ENCODE data around the gene MRPL12. TPM values are rescaled to one million over a fixed set of nuclear protein-coding genes. Genes with fewer than 3 reads are reported as not detected.

MRPL12 gene
- total and polyA plus RNA-seq, 9 donors = 10.2 to 65.8 (median 57.5) TPM

DNA sequence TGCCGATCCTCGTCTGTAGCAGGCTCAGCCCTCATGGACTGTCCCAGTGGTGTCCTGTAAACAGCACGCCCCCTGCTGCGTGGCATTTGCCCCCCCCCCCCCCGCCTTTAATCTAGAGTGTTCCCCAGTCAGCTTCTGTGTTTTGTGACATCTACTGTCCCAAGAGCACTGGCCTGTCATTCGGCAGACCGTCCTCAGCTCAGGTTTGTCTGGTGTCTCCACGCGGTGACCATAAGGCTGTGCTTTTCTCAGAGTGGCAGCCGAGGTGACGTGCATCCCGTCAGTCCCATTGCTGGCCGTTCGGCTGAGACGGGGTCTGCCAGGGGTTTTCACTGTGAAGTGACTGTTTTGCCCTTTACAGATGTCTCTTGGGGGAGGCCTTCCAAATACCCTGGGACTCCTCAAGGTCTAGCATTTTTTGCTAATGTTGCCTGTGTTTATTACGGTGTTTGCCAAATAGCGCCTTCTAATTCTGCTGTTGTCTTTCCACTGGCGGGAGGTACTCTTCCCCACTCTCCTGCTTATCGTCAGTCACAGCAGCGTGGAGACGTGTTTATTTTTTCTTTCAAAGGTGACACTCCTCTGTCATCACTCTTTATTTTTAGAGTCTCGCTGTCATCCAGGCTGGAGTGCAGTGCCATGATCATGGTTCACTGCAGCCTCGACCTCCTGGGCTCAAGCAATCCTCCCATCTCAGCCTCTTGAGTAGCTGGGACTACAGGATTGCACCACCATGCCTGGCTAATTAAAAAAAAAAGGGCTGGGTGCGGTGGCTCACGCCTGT is 5.7 kb upstream of the MRPL12 start:
- Histone ChIP-seq H3K27me3 (ENCODE audit: control insufficient read depth, insufficient read depth, low read length) (no peaks in the 10 kb centered on the region), H3K9me3 (replicated peaks; ENCODE audit: control insufficient read depth, low read depth, low read length) (no peaks in the 10 kb centered on the region), H3K4me1 (ENCODE audit: control insufficient read depth, insufficient read depth, low read length) (peaks cover 16% of the 10 kb centered on the region), H3K36me3 (ENCODE audit: control insufficient read depth, insufficient read depth, low read length) (peaks cover 83% of the 10 kb centered on the region), H3K4me3 (ENCODE audit: low read length) (no peak overlapping the region), H3K27ac (ENCODE audit: low read length) (no peak overlapping the region)
- 81% methylated on average over 21 of the region's 25 CpGs for WGBS (ENCODE audit: insufficient coverage)
- no peak for DNase-seq

DNA sequence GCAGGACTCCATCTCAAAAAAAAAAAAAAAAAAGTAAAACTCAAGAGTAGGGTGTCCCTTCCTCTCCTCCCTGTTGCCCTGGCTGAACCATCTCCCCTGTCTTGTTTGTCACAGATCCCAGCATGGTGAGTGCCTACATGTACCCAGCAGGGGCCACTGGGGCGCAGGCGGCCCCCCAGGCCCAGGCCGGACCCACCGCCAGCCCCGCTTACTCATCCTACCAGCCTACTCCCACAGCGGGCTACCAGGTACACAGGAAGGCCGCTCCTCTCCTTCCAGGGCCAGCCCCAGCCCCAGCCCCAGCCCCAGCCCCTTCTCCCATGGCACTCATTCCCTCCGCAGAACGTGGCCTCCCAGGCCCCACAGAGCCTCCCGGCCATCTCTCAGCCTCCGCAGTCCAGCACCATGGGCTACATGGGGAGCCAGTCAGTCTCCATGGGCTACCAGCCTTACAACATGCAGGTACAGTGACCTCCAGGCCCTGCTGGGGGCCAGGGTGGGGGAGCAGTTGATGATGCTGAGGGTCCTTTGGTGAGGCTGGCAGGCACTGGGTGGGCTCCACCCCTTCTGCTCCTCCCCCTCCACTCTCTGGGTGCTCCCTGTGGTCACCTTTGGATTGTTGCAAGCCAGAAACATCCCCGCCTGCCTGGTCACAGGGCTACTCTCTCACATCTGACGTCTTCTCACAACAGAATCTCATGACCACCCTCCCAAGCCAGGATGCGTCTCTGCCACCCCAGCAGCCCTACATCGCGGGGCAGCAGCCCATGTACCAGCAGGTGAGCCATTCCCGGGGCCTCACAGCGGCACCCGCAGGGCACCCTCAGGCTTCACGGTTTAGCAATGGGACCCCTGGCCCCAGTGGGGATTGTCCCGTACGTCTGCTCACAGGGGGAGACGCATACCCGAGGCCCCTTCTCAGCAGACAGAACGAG is 2.5 kb upstream of the MRPL12 start:
- Histone ChIP-seq H3K36me3 (ENCODE audit: control insufficient read depth, insufficient read depth, low read length) (peaks cover 62% of the 10 kb centered on the region), H3K4me1 (ENCODE audit: control insufficient read depth, insufficient read depth, low read length) (peaks cover 26% of the 10 kb centered on the region), H3K4me3 (ENCODE audit: low read length) (no peak overlapping the region), H3K9me3 (replicated peaks; ENCODE audit: control insufficient read depth, low read depth, low read length) (no peaks in the 10 kb centered on the region), H3K27ac (ENCODE audit: low read length) (no peak overlapping the region), H3K27me3 (ENCODE audit: control insufficient read depth, insufficient read depth, low read length) (no peaks in the 10 kb centered on the region)
- DNase-seq = no peak
- 80% methylated on average over 18 of the region's 25 CpGs for WGBS (ENCODE audit: insufficient coverage)

- peaks cover 26% of the 10 kb centered on the region for H3K4me1 ChIP-seq (ENCODE audit: control insufficient read depth, insufficient read depth, low read length)
- peaks cover 62% of the 10 kb centered on the region for H3K36me3 ChIP-seq (ENCODE audit: control insufficient read depth, insufficient read depth, low read length)
- no peak overlapping the region for H3K27ac ChIP-seq (ENCODE audit: low read length)
- peak overlapping the region; percentile 82 for H3K4me3 ChIP-seq (ENCODE audit: low read length)
- no peak for DNase-seq
- WGBS (ENCODE audit: insufficient coverage) = 70% methylated on average over 16 of the region's 23 CpGs
- no peaks in the 10 kb centered on the region for H3K27me3 ChIP-seq (ENCODE audit: control insufficient read depth, insufficient read depth, low read length)
- no peaks in the 10 kb centered on the region for H3K9me3 ChIP-seq (replicated peaks; ENCODE audit: control insufficient read depth, low read depth, low read length)
Measured at GRCh38 chr17:81701288-81702071, 1.7 kb upstream of the MRPL12 start.

DNA sequence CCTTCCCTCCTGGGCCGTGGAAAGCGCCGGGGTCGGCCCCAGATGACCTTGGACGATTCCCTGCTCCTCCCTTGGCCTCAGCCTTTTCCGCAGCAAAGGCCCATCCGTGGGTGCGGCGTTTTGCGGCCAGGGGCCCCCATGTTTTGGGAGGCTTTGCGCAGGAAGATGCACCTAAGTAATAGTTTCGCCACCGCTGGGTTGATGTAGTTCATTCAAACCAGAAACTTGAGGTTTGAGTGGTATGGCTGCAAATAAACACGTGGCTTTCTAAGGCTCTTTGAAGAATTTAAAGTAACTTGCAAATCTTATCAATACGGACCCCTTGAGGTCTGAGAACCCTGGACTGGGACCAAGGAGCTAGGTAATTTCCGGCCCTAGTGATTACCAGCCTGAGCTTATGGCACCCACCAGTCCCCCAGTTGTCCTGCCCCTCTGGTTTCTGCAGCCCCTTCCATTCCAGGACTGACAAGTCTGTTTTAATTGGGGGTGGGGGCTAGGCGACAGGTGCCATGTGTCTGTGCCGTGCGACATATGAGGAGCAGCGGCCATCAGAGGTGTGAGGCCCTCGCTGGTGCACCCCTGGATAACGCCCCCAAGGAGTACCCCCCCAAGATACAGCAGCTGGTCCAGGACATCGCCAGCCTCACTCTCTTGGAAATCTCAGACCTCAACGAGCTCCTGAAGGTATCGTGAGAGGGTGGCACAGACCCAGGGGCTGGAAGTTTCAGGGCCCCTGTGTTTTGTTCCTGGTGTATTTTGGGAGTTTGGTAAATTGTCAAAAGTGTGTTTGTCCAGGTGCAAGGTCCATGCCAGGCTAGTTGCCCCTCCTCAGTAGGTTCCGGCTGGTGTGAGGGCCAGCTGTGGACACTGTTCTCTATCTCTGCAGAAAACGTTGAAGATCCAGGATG is 834 bp downstream of the MRPL12 start:
- Histone ChIP-seq H3K27me3 (ENCODE audit: control insufficient read depth, insufficient read depth, low read length) (no peaks in the 10 kb centered on the region), H3K4me3 (ENCODE audit: low read length) (peak overlapping the region; percentile 82), H3K36me3 (ENCODE audit: control insufficient read depth, insufficient read depth, low read length) (peaks cover 62% of the 10 kb centered on the region), H3K9me3 (replicated peaks; ENCODE audit: control insufficient read depth, low read depth, low read length) (no peaks in the 10 kb centered on the region), H3K4me1 (ENCODE audit: control insufficient read depth, insufficient read depth, low read length) (peaks cover 31% of the 10 kb centered on the region), H3K27ac (ENCODE audit: low read length) (peak overlapping the region; percentile 22)
- 31% methylated on average over 22 of the region's 27 CpGs for WGBS (ENCODE audit: insufficient coverage)
- DNase-seq = no peak

- peaks cover 56% of the 10 kb centered on the region for H3K36me3 ChIP-seq (ENCODE audit: control insufficient read depth, insufficient read depth, low read length)
- H3K4me3 ChIP-seq (ENCODE audit: low read length) = no peak overlapping the region
- H3K27ac ChIP-seq (ENCODE audit: low read length) = no peak overlapping the region
- H3K27me3 ChIP-seq (ENCODE audit: control insufficient read depth, insufficient read depth, low read length) = peaks cover 10% of the 10 kb centered on the region
- peaks cover 37% of the 10 kb centered on the region for H3K4me1 ChIP-seq (ENCODE audit: control insufficient read depth, insufficient read depth, low read length)
- no peaks in the 10 kb centered on the region for H3K9me3 ChIP-seq (replicated peaks; ENCODE audit: control insufficient read depth, low read depth, low read length)
- no peak for DNase-seq
- WGBS (ENCODE audit: insufficient coverage) = 92% methylated on average over 24 of the region's 30 CpGs
Measured at GRCh38 chr17:81705518-81706231, 2.5 kb downstream of the MRPL12 start.

- peaks cover 50% of the 10 kb centered on the region for H3K36me3 ChIP-seq (ENCODE audit: control insufficient read depth, insufficient read depth, low read length)
- WGBS (ENCODE audit: insufficient coverage) = 95% methylated on average over 17 of the region's 17 CpGs
Measured at GRCh38 chr17:81706232-81706611, 3.1 kb downstream of the MRPL12 start.

DNA sequence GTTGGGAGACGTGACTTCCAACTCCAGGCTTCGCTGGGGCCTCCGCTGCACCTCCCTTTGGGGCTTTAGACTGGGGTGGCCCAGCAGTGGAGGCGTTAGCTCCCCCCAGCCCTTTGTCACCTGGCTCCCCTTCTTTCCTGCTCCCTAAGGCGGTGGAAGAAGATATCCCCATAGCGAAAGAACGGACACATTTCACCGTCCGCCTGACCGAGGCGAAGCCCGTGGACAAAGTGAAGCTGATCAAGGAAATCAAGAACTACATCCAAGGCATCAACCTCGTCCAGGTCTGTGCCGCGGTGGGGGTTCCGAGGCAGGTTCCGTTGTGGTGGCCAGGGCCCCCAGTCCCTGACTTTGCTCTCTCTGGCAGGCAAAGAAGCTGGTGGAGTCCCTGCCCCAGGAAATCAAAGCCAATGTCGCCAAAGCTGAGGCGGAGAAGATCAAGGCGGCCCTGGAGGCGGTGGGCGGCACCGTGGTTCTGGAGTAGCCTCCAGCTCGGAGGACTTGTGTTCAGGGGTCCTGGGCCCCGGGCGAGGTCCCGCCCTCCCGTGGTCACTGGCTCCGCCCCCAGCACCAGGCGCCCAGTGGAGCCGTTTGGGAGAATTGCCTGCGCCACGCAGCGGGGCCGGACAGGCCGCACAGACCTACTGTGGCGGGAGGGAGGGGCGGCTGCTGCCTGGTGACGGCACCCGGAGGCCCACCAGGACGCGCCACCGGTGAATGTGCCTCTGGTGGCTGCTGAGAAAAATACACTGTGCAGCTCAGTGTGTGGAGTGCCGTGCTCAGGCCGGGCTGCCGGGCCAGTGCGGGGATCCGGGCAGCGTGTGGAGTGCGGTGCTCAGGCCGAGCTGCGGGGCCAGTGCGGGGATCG is 3.8 kb downstream of the MRPL12 start:
- Histone ChIP-seq H3K4me3 (ENCODE audit: low read length) (no peak overlapping the region), H3K4me1 (ENCODE audit: control insufficient read depth, insufficient read depth, low read length) (peaks cover 35% of the 10 kb centered on the region), H3K27me3 (ENCODE audit: control insufficient read depth, insufficient read depth, low read length) (peaks cover 18% of the 10 kb centered on the region), H3K36me3 (ENCODE audit: control insufficient read depth, insufficient read depth, low read length) (peaks cover 42% of the 10 kb centered on the region), H3K27ac (ENCODE audit: low read length) (no peak overlapping the region), H3K9me3 (replicated peaks; ENCODE audit: control insufficient read depth, low read depth, low read length) (no peaks in the 10 kb centered on the region)
- 89% methylated on average over 51 of the region's 54 CpGs for WGBS (ENCODE audit: insufficient coverage)
- no peak for DNase-seq

More at GRCh38 chr17:81706232-81706611, 3.1 kb downstream of the MRPL12 start:
- no peak for DNase-seq
- H3K9me3 ChIP-seq (replicated peaks; ENCODE audit: control insufficient read depth, low read depth, low read length) = no peaks in the 10 kb centered on the region
- no peak overlapping the region for H3K4me3 ChIP-seq (ENCODE audit: low read length)
- peaks cover 15% of the 10 kb centered on the region for H3K27me3 ChIP-seq (ENCODE audit: control insufficient read depth, insufficient read depth, low read length)
- H3K4me1 ChIP-seq (ENCODE audit: control insufficient read depth, insufficient read depth, low read length) = peaks cover 38% of the 10 kb centered on the region
- no peak overlapping the region for H3K27ac ChIP-seq (ENCODE audit: low read length)

Measured in muscle of leg (tissue), 11 donors.